Neuronal stem cell (in vitro differentiated cells): ENCODE data around the gene DLG5.

ENCODE experiments used
- DNase-seq: peaks from one replicate; pipeline ENCODE4 v3.0.0-alpha.2; 2013; ENCODE audit warnings: low spot score
- H2AFZ ChIP-seq: one replicate; pipeline ENCODE4 v1.6.1; 2013; ENCODE audit warnings: mild to moderate bottlenecking, low read length, inconsistent platforms
- H2AK5ac ChIP-seq: 2 replicates; pipeline ENCODE4 v1.6.1; 2013; ENCODE audit warnings: low read depth, mild to moderate bottlenecking, inconsistent platforms, low read length, moderate library complexity, mixed read lengths
- H2BK120ac ChIP-seq: 2 replicates; pipeline ENCODE4 v1.6.1; 2013; ENCODE audit warnings: low read depth, mild to moderate bottlenecking, inconsistent platforms, low read length, moderate library complexity, mixed read lengths
- H2BK12ac ChIP-seq: one replicate; pipeline ENCODE4 v1.6.1; 2013; ENCODE audit warnings: low read length, inconsistent platforms
- H2BK15ac ChIP-seq: 2 replicates; pipeline ENCODE4 v1.6.1; 2013; ENCODE audit warnings: mild to moderate bottlenecking, low read length, inconsistent platforms, mixed read lengths
- H2BK5ac ChIP-seq: one replicate; pipeline ENCODE4 v1.6.1; 2013; ENCODE audit warnings: inconsistent platforms, mild to moderate bottlenecking, low read length, moderate library complexity
- H3K14ac ChIP-seq: one replicate; pipeline ENCODE4 v1.6.1; 2013; ENCODE audit warnings: low read length, inconsistent platforms
- H3K18ac ChIP-seq: 2 replicates; pipeline ENCODE4 v1.6.1; 2013; ENCODE audit warnings: low read length, inconsistent platforms
- H3K23ac ChIP-seq: 2 replicates; pipeline ENCODE4 v1.6.1; 2013; ENCODE audit warnings: low read depth, mild to moderate bottlenecking, mixed read lengths, low read length, inconsistent platforms; ENCODE audit not compliant: poor library complexity
- H3K27ac ChIP-seq: replicated peaks from 3 replicates; pipeline ENCODE4 v1.5.1; 2013; ENCODE audit warnings: low read length, inconsistent platforms
- H3K27me3 ChIP-seq, 3 experiments: 2 replicates each; pipeline ENCODE4 v1.6.1; 2013; ENCODE audit warnings: low read length in 3 of 3, mild to moderate bottlenecking in 2 of 3, inconsistent platforms in 1 of 3, low read depth in 1 of 3, mixed read lengths in 1 of 3, moderate library complexity in 1 of 3; ENCODE audit not compliant: control insufficient read depth in 3 of 3, insufficient read depth in 3 of 3
- H3K36me3 ChIP-seq, 2 donors: replicated peaks in 1 of 2; 2 replicates each; pipeline ENCODE4 v1.6.1; 2013; ENCODE audit warnings: low read length in 2 of 2; ENCODE audit not compliant: control insufficient read depth in 2 of 2, insufficient read depth in 2 of 2
- H3K4ac ChIP-seq: 2 replicates; pipeline ENCODE4 v1.6.1; 2013; ENCODE audit warnings: inconsistent platforms, mild to moderate bottlenecking, low read length, moderate library complexity
- H3K4me1 ChIP-seq, 2 donors: 1 replicate in 1 of 2; 2 replicates in 1 of 2; pipeline ENCODE4 v1.6.1; 2013; ENCODE audit warnings: low read length in 2 of 2, low read depth in 1 of 2; ENCODE audit not compliant: control insufficient read depth in 2 of 2, insufficient read depth in 1 of 2
- H3K4me2 ChIP-seq: one replicate; pipeline ENCODE4 v1.6.1; 2013; ENCODE audit warnings: mild to moderate bottlenecking, low read length, inconsistent platforms; ENCODE audit not compliant: insufficient read depth, poor library complexity, severe bottlenecking
- H3K4me3 ChIP-seq, 2 donors: 2 replicates each; pipeline ENCODE4 v1.5.1; 2013; ENCODE audit warnings: low read length in 2 of 2, mild to moderate bottlenecking in 2 of 2, inconsistent platforms in 1 of 2, moderate library complexity in 1 of 2
- H3K79me1 ChIP-seq: one replicate; pipeline ENCODE4 v1.6.1; 2013; ENCODE audit warnings: low read depth, mild to moderate bottlenecking, inconsistent platforms, low read length, moderate library complexity
- H3K9ac ChIP-seq: one replicate; pipeline ENCODE4 v1.6.1; 2013; ENCODE audit warnings: mild to moderate bottlenecking, low read depth, low read length, inconsistent platforms; ENCODE audit not compliant: poor library complexity
- H3K9me3 ChIP-seq, 2 donors: replicated peaks in 1 of 2; 2 replicates each; pipeline versions ENCODE3 to v1.6.1; 2013; ENCODE audit warnings: low read length in 2 of 2, mild to moderate bottlenecking in 2 of 2, inconsistent platforms in 1 of 2, low read depth in 1 of 2, mixed read lengths in 1 of 2, moderate library complexity in 1 of 2; ENCODE audit not compliant: control insufficient read depth in 2 of 2, insufficient read depth in 1 of 2
- H4K8ac ChIP-seq: one replicate; pipeline ENCODE4 v1.6.1; 2013; ENCODE audit warnings: low read depth, mild to moderate bottlenecking, inconsistent platforms, low read length, moderate library complexity
- H4K91ac ChIP-seq: one replicate; pipeline ENCODE4 v1.6.1; 2013; ENCODE audit warnings: low read length, low read depth, mild to moderate bottlenecking, inconsistent platforms; ENCODE audit not compliant: poor library complexity
- WGBS, 2 donors: extraction: QIAGEN DNeasy Blood & Tissue Kit; methylation state at CpG; one replicate each; pipeline ENCODE4 v1.1.7; 2013; ENCODE audit warnings: missing lambda C conversion rate in 2 of 2, mixed read lengths in 1 of 2; ENCODE audit not compliant: insufficient read length in 2 of 2, insufficient replicate concordance in 1 of 2; ENCODE audit errors: extremely low coverage in 2 of 2; 5-methylcytosine and 5-hydroxymethylcytosine counted together

The DLG5 gene

GRCh38 chr10:77857272-77857671 is 69.3 kb downstream of the DLG5 start:
- H4K8ac ChIP-seq = no peak overlapping the region
- no peak overlapping the region for H4K91ac ChIP-seq
- WGBS, 2 donors = no CpG with 5 or more reads among the region's 11 CpGs
- no peak overlapping the region for H3K4me3 ChIP-seq
- no peaks in the 10 kb centered on the region for H3K27me3 ChIP-seq
- no peak for DNase-seq
- no peak overlapping the region for H2BK120ac ChIP-seq
- H3K36me3 ChIP-seq = peaks cover 17 to 71% of the 10 kb centered on the region in 2 donors
- H3K4me2 ChIP-seq = no peak overlapping the region
- no peak overlapping the region for H3K4ac ChIP-seq
- H2AFZ ChIP-seq = no peak overlapping the region
- no peak overlapping the region for H3K18ac ChIP-seq
- H2AK5ac ChIP-seq = no peak overlapping the region
- H2BK15ac ChIP-seq = no peak overlapping the region
- no peak overlapping the region for H3K27ac ChIP-seq
- H2BK5ac ChIP-seq = no peak overlapping the region
- H3K23ac ChIP-seq = no peak overlapping the region
- no peak overlapping the region for H3K14ac ChIP-seq
- no peak overlapping the region for H3K9ac ChIP-seq
- H3K79me1 ChIP-seq = no peaks in the 10 kb centered on the region
- no peaks in the 10 kb centered on the region for H3K9me3 ChIP-seq
- H3K4me1 ChIP-seq = no peaks in the 10 kb centered on the region
- no peak overlapping the region for H2BK12ac ChIP-seq

GRCh38 chr10:77856566-77856965 is 70.0 kb downstream of the DLG5 start:
- H2AK5ac ChIP-seq = no peak overlapping the region
- no peak overlapping the region for H3K4me3 ChIP-seq
- no peak overlapping the region for H2BK12ac ChIP-seq
- no peak overlapping the region for H3K14ac ChIP-seq
- H3K4ac ChIP-seq = no peak overlapping the region
- H3K9me3 ChIP-seq = no peaks in the 10 kb centered on the region
- H2BK5ac ChIP-seq = peak overlapping the region; percentile 17
- no CpG with 5 or more reads among the region's 17 CpGs for WGBS, 2 donors
- H3K23ac ChIP-seq = no peak overlapping the region
- H3K79me1 ChIP-seq = no peaks in the 10 kb centered on the region
- H2BK120ac ChIP-seq = no peak overlapping the region
- H3K4me2 ChIP-seq = no peak overlapping the region
- H4K91ac ChIP-seq = no peak overlapping the region
- no peaks in the 10 kb centered on the region for H3K27me3 ChIP-seq
- H3K18ac ChIP-seq = no peak overlapping the region
- H2BK15ac ChIP-seq = no peak overlapping the region
- H4K8ac ChIP-seq = no peak overlapping the region
- H3K4me1 ChIP-seq = no peaks in the 10 kb centered on the region
- H2AFZ ChIP-seq = no peak overlapping the region
- DNase-seq = no peak
- H3K9ac ChIP-seq = peak overlapping the region; percentile 26
- peaks cover 17 to 74% of the 10 kb centered on the region in 2 donors for H3K36me3 ChIP-seq
- no peak overlapping the region for H3K27ac ChIP-seq

- DNase-seq = no peak
- peaks cover 17 to 83% of the 10 kb centered on the region in 2 donors for H3K36me3 ChIP-seq
- no CpG with 5 or more reads among the region's 5 CpGs for WGBS, 2 donors
Measured at GRCh38 chr10:77855404-77856155, 71.0 kb downstream of the DLG5 start.

GRCh38 chr10:77854115-77854514 is 72.4 kb downstream of the DLG5 start:
- Histone ChIP-seq H3K4me2 (no peak overlapping the region), H4K8ac (no peak overlapping the region), H2BK12ac (no peak overlapping the region), H3K36me3 (peaks cover 15 to 78% of the 10 kb centered on the region in 2 donors), H2BK15ac (no peak overlapping the region), H3K9me3 (no peaks in the 10 kb centered on the region), H3K4me1 (peaks cover 4% of the 10 kb centered on the region in 2 donors), H3K18ac (no peak overlapping the region), H3K4ac (no peak overlapping the region), H2BK5ac (no peak overlapping the region), H3K14ac (no peak overlapping the region), H2AFZ (no peak overlapping the region), H3K27me3 (peaks cover 0 to 2% (median 0%) of the 10 kb centered on the region in 3 experiments), H2AK5ac (no peak overlapping the region), H3K79me1 (no peaks in the 10 kb centered on the region), H3K23ac (no peak overlapping the region), H2BK120ac (no peak overlapping the region), H3K4me3 (no peak overlapping the region), H3K9ac (no peak overlapping the region), H4K91ac (no peak overlapping the region), H3K27ac (no peak overlapping the region)
- no peak for DNase-seq
- WGBS, 2 donors = no CpG with 5 or more reads among the region's 6 CpGs

More at GRCh38 chr10:77855404-77856155, 71.0 kb downstream of the DLG5 start:
- H3K9me3 ChIP-seq = no peaks in the 10 kb centered on the region
- H2BK15ac ChIP-seq = no peak overlapping the region
- H3K79me1 ChIP-seq = no peaks in the 10 kb centered on the region
- H2BK120ac ChIP-seq = no peak overlapping the region
- no peak overlapping the region for H3K27ac ChIP-seq
- H3K4me1 ChIP-seq = no peaks in the 10 kb centered on the region
- H2AFZ ChIP-seq = no peak overlapping the region
- peaks cover 0 to 2% (median 0%) of the 10 kb centered on the region in 3 experiments for H3K27me3 ChIP-seq
- H2BK12ac ChIP-seq = no peak overlapping the region
- no peak overlapping the region for H2BK5ac ChIP-seq
- no peak overlapping the region for H3K14ac ChIP-seq
- no peak overlapping the region for H3K9ac ChIP-seq
- H4K8ac ChIP-seq = no peak overlapping the region
- no peak overlapping the region for H3K4me2 ChIP-seq
- H3K18ac ChIP-seq = no peak overlapping the region
- H3K23ac ChIP-seq = no peak overlapping the region
- no peak overlapping the region for H2AK5ac ChIP-seq
- no peak overlapping the region for H3K4me3 ChIP-seq
- H4K91ac ChIP-seq = no peak overlapping the region
- no peak overlapping the region for H3K4ac ChIP-seq
